Endothelial cell of umbilical vein (primary cell): Measurements from ENCODE around the gene TSPEAR. TPM values are rescaled to one million over a fixed set of nuclear protein-coding genes. Genes with fewer than 3 reads are reported as not detected.

Experiments used
- BruUV-seq: library from RNA; stranded (reverse); fragments of 400-500 nt; replicated peaks from 2 replicates; lab custom pipeline; 2021; lab: Mats Ljungman, UMichigan
- CTCF ChIA-PET: fragments of 300-600, 350-600 bp; sonication (Branson Sonifier 250); formaldehyde crosslinking; loops from one replicate; lab custom pipeline; 2021; ENCODE audit warnings: antibody characterized with exemption, inconsistent platforms; lab: Charles Lee
- POLR2A ChIA-PET: fragments of 300-600, 350-600 bp; sonication (Branson Sonifier 250); formaldehyde crosslinking; loops from one replicate; lab custom pipeline; 2021; ENCODE audit warnings: antibody characterized with exemption, inconsistent platforms; lab: Charles Lee
- DNase-seq: peaks from one replicate; pipeline ENCODE4 v3.0.0-alpha.2; 2011; ENCODE audit warnings: low read depth, low spot score
- FAIRE-seq: peaks from 2 replicates; lab custom pipeline; 2011; peaks lifted over from hg19 to GRCh38; lab: Jason Lieb, UNC
- H2AFZ ChIP-seq: 2 replicates; pipeline ENCODE4 v1.6.0; 2012; ENCODE audit warnings: low read depth, low read length, control low read depth, inconsistent platforms
- H3K27ac ChIP-seq: 2 replicates; pipeline ENCODE4 v1.5.1; 2011; ENCODE audit warnings: low read depth, mild to moderate bottlenecking, control low read depth, low read length, moderate library complexity; ENCODE audit not compliant: insufficient read depth
- H3K27me3 ChIP-seq, 2 experiments: 2 replicates each; pipeline versions ENCODE4 v1.6.0 to v1.6.1; 2011; ENCODE audit warnings: low read length in 2 of 2, mixed read lengths in 1 of 2; ENCODE audit not compliant: control insufficient read depth in 2 of 2, insufficient read depth in 2 of 2
- H3K36me3 ChIP-seq, 2 experiments: 2 replicates in 1 of 2; 3 replicates in 1 of 2; pipeline ENCODE4 v1.5.1; 2011; ENCODE audit warnings: low read length in 2 of 2, mild to moderate bottlenecking in 1 of 2, moderate library complexity in 1 of 2; ENCODE audit not compliant: control insufficient read depth in 2 of 2, insufficient read depth in 2 of 2; ENCODE audit errors: extremely low read depth in 1 of 2
- H3K4me1 ChIP-seq: 3 replicates; pipeline ENCODE4 v1.5.1; 2011; ENCODE audit warnings: mild to moderate bottlenecking, low read length; ENCODE audit not compliant: control insufficient read depth, insufficient read depth; ENCODE audit errors: extremely low read depth
- H3K4me2 ChIP-seq: 2 replicates; pipeline ENCODE4 v1.6.1; 2011; ENCODE audit warnings: low read length, control low read depth, mixed read lengths; ENCODE audit not compliant: insufficient read depth
- H3K4me3 ChIP-seq, 3 experiments: fragments of 200-600 bp in 1 of 3; sonication (generic), shearing (Covaris generic) in 1 of 3; replicated peaks in 1 of 3; 2 replicates each; pipeline ENCODE4 v1.5.1; 2011 to 2016; ENCODE audit warnings: control low read depth in 3 of 3, low read length in 3 of 3, mild to moderate bottlenecking in 2 of 3, inconsistent platforms in 1 of 3, low read depth in 1 of 3, moderate library complexity in 1 of 3; ENCODE audit not compliant: insufficient read depth in 1 of 3
- H3K79me2 ChIP-seq: 2 replicates; pipeline ENCODE4 v1.6.0; 2012; ENCODE audit warnings: low read length, inconsistent platforms; ENCODE audit not compliant: control insufficient read depth, insufficient read depth
- H3K9ac ChIP-seq: replicated peaks from 2 replicates; pipeline ENCODE3; 2011; ENCODE audit warnings: low read length, control low read depth; ENCODE audit not compliant: insufficient read depth; ENCODE audit errors: extremely low read depth
- H3K9me1 ChIP-seq: replicated peaks from 3 replicates; pipeline ENCODE4 v1.6.0; 2011; ENCODE audit warnings: mild to moderate bottlenecking, low read length; ENCODE audit not compliant: control insufficient read depth, insufficient read depth; ENCODE audit errors: extremely low read depth
- H3K9me3 ChIP-seq: replicated peaks from 2 replicates; pipeline ENCODE4 v1.5.1; 2012; ENCODE audit warnings: low read length, inconsistent platforms; ENCODE audit not compliant: control insufficient read depth, insufficient read depth
- H4K20me1 ChIP-seq: replicated peaks from 2 replicates; pipeline ENCODE3; 2011; ENCODE audit warnings: mild to moderate bottlenecking, low read length; ENCODE audit not compliant: control insufficient read depth, insufficient read depth; ENCODE audit errors: extremely low read depth
- GATA2 ChIP-seq: IDR thresholded peaks from 2 replicates; pipeline ENCODE4 v1.7.0; 2011; ENCODE audit warnings: low read depth, mild to moderate bottlenecking, moderate library complexity, mixed read lengths, low read length; ENCODE audit not compliant: insufficient read length, insufficient read depth
- JUN ChIP-seq: IDR thresholded peaks from 2 replicates; pipeline ENCODE4 v1.6.1; 2011; ENCODE audit warnings: borderline replicate concordance, low read depth; ENCODE audit not compliant: insufficient read length, insufficient read depth
- MYC ChIP-seq: IDR thresholded peaks from one replicate; pipeline ENCODE4 v1.6.1; 2011; ENCODE audit warnings: mild to moderate bottlenecking, low read depth, low read length
- POLR2A ChIP-seq: IDR thresholded peaks from 2 replicates; pipeline ENCODE4 v1.6.1; 2012; ENCODE audit warnings: low read depth, mild to moderate bottlenecking, control low read depth, low read length
- dilution Hi-C: fragments of 300-500 bp; cut with MboI; formaldehyde crosslinking; loops from one replicate; pipeline ENCODE4 v1.15.0; 2019; ENCODE audit warnings: low sequenced_read_pairs; ENCODE audit not compliant: extremely low pct_ligation_motif_present
- intact Hi-C: fragments of 100-400 bp; cut with micrococcal nuclease; formaldehyde crosslinking; loops from one replicate; pipeline ENCODE4 v1.10.0; 2022
- polyA plus RNA-seq, 4 experiments: library from polyadenylated mRNA; depleted of rRNA in 3 of 4; stranded (reverse) in 3 of 4; unstranded in 1 of 4; fragments of >200 nt; gene quantifications; 2 replicates each; pipeline versions ENCODE4 v1.2.1 to v1.2.3, GENCODE V29; 2011 to 2012; ENCODE audit warnings: missing spikeins in 1 of 4
- total RNA-seq: library from RNA; stranded (reverse); gene quantifications from 2 replicates; pipeline ENCODE4 v1.2.3, GENCODE V29; 2021
- TF ChIP-seq, protein P1 (sequence below): IDR thresholded peaks from 2 replicates; pipeline ENCODE4 v1.6.1; 2011; ENCODE audit not compliant: insufficient read depth, insufficient read length

TSPEAR gene
- total and polyA plus RNA-seq, 2 donors (not counting 3 experiments of a cell fraction or from before 2014, with no cell fraction given): 0.01 TPM; not detected in 1

DNA sequence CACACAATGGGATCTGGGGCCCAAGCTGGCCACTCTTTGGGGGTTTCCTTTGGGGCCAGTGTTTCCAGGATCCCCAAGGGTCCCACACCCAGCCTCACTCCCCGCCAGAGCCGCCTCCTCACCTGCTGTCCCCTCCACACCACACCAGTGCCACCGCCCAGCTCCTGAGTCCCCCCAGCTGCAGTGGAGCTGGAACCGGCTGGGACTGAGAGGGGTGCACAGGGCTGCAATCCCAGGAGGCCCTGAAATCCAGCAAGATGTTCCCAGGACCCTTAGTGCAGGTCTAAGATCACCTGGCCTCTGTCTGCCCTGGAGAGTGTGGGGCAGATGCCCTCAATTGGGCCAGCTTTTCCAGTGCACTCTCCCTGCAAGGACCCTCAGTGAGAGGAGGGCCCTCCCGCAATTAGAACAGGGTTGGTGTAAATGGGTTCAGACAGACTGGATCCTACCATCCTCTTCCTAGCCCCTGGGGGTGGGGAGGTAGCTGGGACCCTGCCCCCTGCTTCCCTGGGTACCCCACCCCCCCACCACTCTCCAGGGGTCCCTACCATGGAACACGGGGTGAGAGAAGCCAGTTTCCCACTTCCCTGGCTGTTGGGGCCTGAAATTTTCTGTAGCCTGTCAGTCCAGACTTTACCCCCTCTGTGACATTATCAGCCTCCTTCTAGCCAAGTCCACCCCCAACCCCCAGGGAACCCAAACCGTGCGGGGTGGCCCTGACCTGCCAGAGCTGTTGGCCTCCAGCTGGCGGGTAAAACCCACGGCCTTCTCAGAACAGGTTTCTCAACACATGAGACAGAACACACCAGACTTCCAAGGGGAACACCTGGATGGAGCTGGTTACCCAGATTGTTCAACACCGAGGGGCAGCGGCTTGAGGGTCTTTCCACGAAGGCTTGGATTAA is 7.4 kb downstream of the TSPEAR start:
- FAIRE-seq (no peak), DNase-seq (no peak)
- TF ChIP-seq MYC (no peak), JUN (no peak), POLR2A (no peak), GATA2 (no peak)
- TF ChIP-seq, protein P1, sequence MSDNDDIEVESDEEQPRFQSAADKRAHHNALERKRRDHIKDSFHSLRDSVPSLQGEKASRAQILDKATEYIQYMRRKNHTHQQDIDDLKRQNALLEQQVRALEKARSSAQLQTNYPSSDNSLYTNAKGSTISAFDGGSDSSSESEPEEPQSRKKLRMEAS: no peak
- no peaks in the 10 kb centered on the region for H3K79me2 ChIP-seq
- intact Hi-C loops (no loop called here), dilution Hi-C loops (no loop called here)
- H3K4me1 ChIP-seq: no peaks in the 10 kb centered on the region
- no peak overlapping the region for H3K27ac ChIP-seq
- no peak overlapping the region for H3K9ac ChIP-seq
- H3K9me1 ChIP-seq: no peaks in the 10 kb centered on the region
- no peak overlapping the region for H3K4me3 ChIP-seq
- H3K9me3 ChIP-seq: no peaks in the 10 kb centered on the region
- ChIA-PET POLR2A (no interaction called here), CTCF (no interaction called here)
- H3K27me3 ChIP-seq: peaks cover 52 to 58% of the 10 kb centered on the region in 2 experiments
- no peak overlapping the region for H3K4me2 ChIP-seq
- BruUV-seq: no TSS peak
- H3K36me3 ChIP-seq: no peaks in the 10 kb centered on the region
- no peak overlapping the region for H2AFZ ChIP-seq
- H4K20me1 ChIP-seq: no peaks in the 10 kb centered on the region
